ENCODE data around the gene ART3.

Gene ART3

DNA sequence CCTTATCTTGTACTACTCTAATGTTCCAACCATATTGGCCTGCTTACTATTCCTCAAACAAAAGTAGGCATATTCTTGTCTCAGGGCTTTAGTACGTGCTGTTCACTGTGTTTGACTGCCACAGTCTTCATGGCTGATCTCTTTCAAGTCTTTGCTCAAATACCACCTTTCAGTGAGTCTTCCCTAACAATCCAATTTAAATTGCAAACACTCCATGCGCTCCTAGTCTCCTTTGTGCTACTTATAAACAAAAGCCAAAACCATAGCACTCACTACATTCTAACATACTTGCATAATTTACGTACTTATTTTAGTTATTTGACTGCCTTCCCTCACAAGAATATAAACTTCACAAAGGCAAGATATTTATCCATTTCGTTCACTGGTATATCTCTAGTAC lies 1.7 kb upstream of the ART3 start:
- H3K27ac ChIP-seq (ENCODE audit: extremely low read depth, low read depth, low read length), result no peak overlapping the region
- TF ChIP-seq AEBP2 (tag by site-specific recombination; IDR thresholded peaks at IDR 0.05; ENCODE audit: borderline replicate concordance), result no peak
- TF ChIP-seq PRDM1 (tag by site-specific recombination; IDR thresholded peaks at IDR 0.05), result no peak
- no peak for TF ChIP-seq ZNF530 (tag by site-specific recombination; IDR thresholded peaks at IDR 0.05; ENCODE audit: low read depth)
- no peak for TF ChIP-seq ZNF19 (tag by site-specific recombination; IDR thresholded peaks at IDR 0.05; ENCODE audit: low read depth)
- no peak for TF ChIP-seq ZNF133 (tag by site-specific recombination; IDR thresholded peaks at IDR 0.05)
- no peak for TF ChIP-seq ZNF544 (tag by site-specific recombination; IDR thresholded peaks at IDR 0.05)
- TF ChIP-seq ZNF24 (tag by site-specific recombination; IDR thresholded peaks at IDR 0.05), result no peak
- TF ChIP-seq ZNF792 (tag by site-specific recombination; IDR thresholded peaks at IDR 0.05), result no peak
- no peak for TF ChIP-seq ZNF354C (tag by site-specific recombination; IDR thresholded peaks at IDR 0.05; ENCODE audit: borderline replicate concordance, low read depth)
- TF ChIP-seq ZNF280C (tag by site-specific recombination; IDR thresholded peaks at IDR 0.05), result no peak
- TF ChIP-seq, protein P1, sequence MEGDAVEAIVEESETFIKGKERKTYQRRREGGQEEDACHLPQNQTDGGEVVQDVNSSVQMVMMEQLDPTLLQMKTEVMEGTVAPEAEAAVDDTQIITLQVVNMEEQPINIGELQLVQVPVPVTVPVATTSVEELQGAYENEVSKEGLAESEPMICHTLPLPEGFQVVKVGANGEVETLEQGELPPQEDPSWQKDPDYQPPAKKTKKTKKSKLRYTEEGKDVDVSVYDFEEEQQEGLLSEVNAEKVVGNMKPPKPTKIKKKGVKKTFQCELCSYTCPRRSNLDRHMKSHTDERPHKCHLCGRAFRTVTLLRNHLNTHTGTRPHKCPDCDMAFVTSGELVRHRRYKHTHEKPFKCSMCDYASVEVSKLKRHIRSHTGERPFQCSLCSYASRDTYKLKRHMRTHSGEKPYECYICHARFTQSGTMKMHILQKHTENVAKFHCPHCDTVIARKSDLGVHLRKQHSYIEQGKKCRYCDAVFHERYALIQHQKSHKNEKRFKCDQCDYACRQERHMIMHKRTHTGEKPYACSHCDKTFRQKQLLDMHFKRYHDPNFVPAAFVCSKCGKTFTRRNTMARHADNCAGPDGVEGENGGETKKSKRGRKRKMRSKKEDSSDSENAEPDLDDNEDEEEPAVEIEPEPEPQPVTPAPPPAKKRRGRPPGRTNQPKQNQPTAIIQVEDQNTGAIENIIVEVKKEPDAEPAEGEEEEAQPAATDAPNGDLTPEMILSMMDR (tag by site-specific recombination; IDR thresholded peaks at IDR 0.05), result no peak
- no peak for TF ChIP-seq ZNF214 (tag by site-specific recombination; IDR thresholded peaks at IDR 0.05; ENCODE audit: borderline replicate concordance)
- TF ChIP-seq ZNF391 (tag by site-specific recombination; IDR thresholded peaks at IDR 0.05; ENCODE audit: borderline replicate concordance, low read depth), result no peak
- TF ChIP-seq ZNF747 (tag by site-specific recombination; IDR thresholded peaks at IDR 0.05), result no peak
- TF ChIP-seq ZNF600 (tag by site-specific recombination; IDR thresholded peaks at IDR 0.05), result no peak
- TF ChIP-seq ZNF555 (tag by site-specific recombination; conservative IDR thresholded peaks at IDR 0.05), result no peak
- TF ChIP-seq ZNF704 (tag by site-specific recombination; IDR thresholded peaks at IDR 0.05), result no peak
- TF ChIP-seq ZNF416 (tag by site-specific recombination; IDR thresholded peaks at IDR 0.05), result no peak
- CTCF ChIA-PET, result interaction anchor here (0.6 kb wide), 1 partner anchor 52 kb away, joined by 3 read pairs; no protein-coding TSS in a partner anchor
- H3K4me1 ChIP-seq (ENCODE audit: control insufficient read depth, insufficient read depth, low read length), result no peaks in the 10 kb centered on the region
- H3K4me3 ChIP-seq (ENCODE audit: low read depth, low read length), result no peak overlapping the region
- no peaks in the 10 kb centered on the region for H3K36me3 ChIP-seq (ENCODE audit: control insufficient read depth in 2 of 2, insufficient read depth in 1 of 2, low read length in 2 of 2)
- H3K9me3 ChIP-seq (ENCODE audit: control insufficient read depth, insufficient read depth, low read depth, low read length), result no peaks in the 10 kb centered on the region
- POLR2A ChIA-PET, result no interaction called here

DNA sequence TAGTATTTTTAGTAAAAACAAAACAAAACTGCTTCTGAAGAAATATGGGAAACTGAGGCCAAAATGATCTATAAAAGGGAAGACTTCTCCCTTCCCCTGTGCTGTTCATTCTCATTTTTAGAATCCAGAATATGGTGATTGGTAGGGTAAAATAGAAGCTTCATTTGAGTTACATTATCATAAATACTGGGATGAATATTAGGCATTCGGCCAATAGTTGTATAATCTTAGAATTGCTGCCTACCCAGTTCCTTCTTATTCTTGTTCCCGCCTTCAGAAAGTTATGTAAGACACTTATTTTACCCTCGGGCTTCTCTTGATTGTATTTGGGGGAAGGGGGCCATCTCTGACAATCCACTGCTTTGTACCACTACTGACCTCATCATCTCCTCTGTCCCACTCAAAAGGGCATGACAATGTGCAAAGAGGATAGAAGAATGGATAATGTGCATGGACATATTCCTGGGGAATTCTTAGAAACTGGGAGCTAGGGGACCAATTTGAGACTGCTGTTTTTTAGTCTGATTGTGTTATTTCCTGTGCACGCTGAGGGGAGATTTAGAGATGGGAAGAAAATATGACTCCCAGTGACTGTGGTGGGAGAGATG lies 588 bp downstream of the ART3 start:
- Histone ChIP-seq H3K36me3 (ENCODE audit: control insufficient read depth in 2 of 2, insufficient read depth in 1 of 2, low read length in 2 of 2) (no peaks in the 10 kb centered on the region), H3K27ac (ENCODE audit: extremely low read depth, low read depth, low read length) (no peak overlapping the region), H3K9me3 (ENCODE audit: control insufficient read depth, insufficient read depth, low read depth, low read length) (no peaks in the 10 kb centered on the region), H3K4me1 (ENCODE audit: control insufficient read depth, insufficient read depth, low read length) (no peaks in the 10 kb centered on the region), H3K4me3 (ENCODE audit: low read depth, low read length) (no peak overlapping the region)
- ChIA-PET CTCF (interaction anchor here (1.4 to 2.1 kb wide), 3 partner anchors 12 to 179 kb away, joined by 3 to 11 read pairs (median 4); no protein-coding TSS in a partner anchor), POLR2A (no interaction called here)
- TF ChIP-seq WT1 (tag by site-specific recombination; IDR thresholded peaks at IDR 0.05), result no peak
- no peak for TF ChIP-seq ZNF354C (tag by site-specific recombination; IDR thresholded peaks at IDR 0.05; ENCODE audit: borderline replicate concordance, low read depth)
- TF ChIP-seq GFI1B (tag by site-specific recombination; IDR thresholded peaks at IDR 0.05), result no peak
- TF ChIP-seq MEIS1 (CRISPR knock-in tag; IDR thresholded peaks at IDR 0.05; ENCODE audit: borderline replicate concordance), result no peak
- TF ChIP-seq ZNF704 (tag by site-specific recombination; IDR thresholded peaks at IDR 0.05), result no peak
- TF ChIP-seq ZNF324 (tag by site-specific recombination; IDR thresholded peaks at IDR 0.05), result no peak
- no peak for TF ChIP-seq ZNF629 (tag by site-specific recombination; IDR thresholded peaks at IDR 0.05)
- TF ChIP-seq SP7 (tag by site-specific recombination; IDR thresholded peaks at IDR 0.05), result no peak
- TF ChIP-seq ZNF366 (tag by site-specific recombination; conservative IDR thresholded peaks at IDR 0.05), result no peak
- TF ChIP-seq ZNF701 (tag by site-specific recombination; IDR thresholded peaks at IDR 0.05), result no peak
- TF ChIP-seq ZNF133 (tag by site-specific recombination; IDR thresholded peaks at IDR 0.05), result no peak
- TF ChIP-seq ZNF146 (tag by site-specific recombination; IDR thresholded peaks at IDR 0.05), result no peak
